ENCODE measurements around the gene CPVL.
"Not testable (repeated sequence)": the region's sequence is repeated elsewhere in the genome, so short reads cannot be mapped to it uniquely, and the experiment has no call there.

Gene CPVL

GRCh38 chr7:29116361-29117200 is 29.8 kb downstream of the CPVL start:
- DNase-seq, result no peak

- no peak for DNase-seq
These were observed 30.6 kb downstream of the CPVL start for GRCh38 chr7:29115753-29116152.

GRCh38 chr7:29115130-29115687 is 31.1 kb downstream of the CPVL start:
- DNase-seq, result no peak

- DNase-seq, result not testable (repeated sequence)
These were observed 32.1 kb downstream of the CPVL start for GRCh38 chr7:29114266-29114665.

GRCh38 chr7:29113384-29114102 is 32.8 kb downstream of the CPVL start:
- DNase-seq, result no peak

- no peak for DNase-seq
These were observed 33.6 kb downstream of the CPVL start for GRCh38 chr7:29112721-29113120.

GRCh38 chr7:29109899-29110298 is 36.4 kb downstream of the CPVL start:
- DNase-seq, result no peak

- DNase-seq, result no peak
These were observed 37.0 kb downstream of the CPVL start for GRCh38 chr7:29109358-29109757.

- no peak for DNase-seq
These were observed 39.3 kb downstream of the CPVL start for GRCh38 chr7:29107056-29107455.

- DNase-seq, result no peak
These were observed 39.7 kb downstream of the CPVL start for GRCh38 chr7:29106669-29106988.

- DNase-seq, result no peak
These were observed 40.3 kb downstream of the CPVL start for GRCh38 chr7:29105752-29106668.

GRCh38 chr7:29105191-29105590 is 41.1 kb downstream of the CPVL start:
- DNase-seq, result no peak

- DNase-seq, result peak; percentile 85
These were observed 43.7 kb downstream of the CPVL start for GRCh38 chr7:29102558-29103151.

GRCh38 chr7:29100924-29101323 is 45.4 kb downstream of the CPVL start:
- no peak for DNase-seq

- no peak for DNase-seq
These were observed 46.2 kb downstream of the CPVL start for GRCh38 chr7:29099896-29100847.

- no peak for DNase-seq
These were observed 49.9 kb downstream of the CPVL start for GRCh38 chr7:29096446-29096730.

GRCh38 chr7:29095631-29096445 is 50.5 kb downstream of the CPVL start:
- no peak for DNase-seq

GRCh38 chr7:29093091-29093490 is 53.2 kb downstream of the CPVL start:
- not testable (repeated sequence) for DNase-seq

GRCh38 chr7:29091715-29092114 is 54.6 kb downstream of the CPVL start:
- no peak for DNase-seq

- peak; percentile 55 for DNase-seq
These were observed 55.3 kb downstream of the CPVL start for GRCh38 chr7:29090836-29091601.
